Esophagus squamous epithelium (tissue), 5 donors: ENCODE data around the gene CCZ1B. TPM values are rescaled to one million over a fixed set of nuclear protein-coding genes. Genes with fewer than 3 reads are reported as not detected.
"Not testable (repeated sequence)": the region's sequence is repeated elsewhere in the genome, so short reads cannot be mapped to it uniquely, and the experiment has no call there.

ENCODE experiments used
- DNase-seq: peaks from one replicate; lab custom pipeline; 2025; lab: John Stamatoyannopoulos, UW
- H3K27ac ChIP-seq, 4 donors: fragments of 200-600 bp; sonication (generic); one replicate each; pipeline ENCODE4 v1.5.1; 2016 to 2019; ENCODE audit warnings: mild to moderate bottlenecking in 1 of 4
- H3K27me3 ChIP-seq, 4 donors: fragments of 200-600 bp; sonication (generic); 1 replicate in 3 of 4; 2 replicates in 1 of 4; pipeline versions ENCODE4 v1.5.1 to v1.6.0; 2017 to 2021; ENCODE audit warnings: antibody characterized with exemption in 1 of 4
- H3K36me3 ChIP-seq, 3 donors: fragments of 200-600 bp; sonication (generic); one replicate each; pipeline ENCODE4 v1.5.1; 2016 to 2019
- H3K4me1 ChIP-seq, 3 donors: fragments of 200-600 bp; sonication (generic); one replicate each; pipeline ENCODE4 v1.5.1; 2017 to 2019
- H3K4me3 ChIP-seq, 4 donors: fragments of 200-600 bp; sonication (generic); 1 replicate in 3 of 4; 2 replicates in 1 of 4; pipeline ENCODE4 v1.5.1; 2016 to 2019; ENCODE audit warnings: mild to moderate bottlenecking in 2 of 4, moderate library complexity in 1 of 4
- H3K9me3 ChIP-seq, 3 donors: fragments of 200-600 bp; sonication (generic); one replicate each; pipeline ENCODE4 v1.5.1; 2016 to 2019
- WGBS, 2 donors: methylation state at CpG; one replicate each; pipeline ENCODE4 v1.1.5; 2018; 5-methylcytosine and 5-hydroxymethylcytosine counted together
- intact Hi-C: fragments of 100-400 bp; cut with DNase I; formaldehyde crosslinking; loops from one replicate; pipeline ENCODE4 v1.15.0; 2022
- total RNA-seq, 4 donors: library from RNA; depleted of rRNA; stranded (reverse); fragments of >200 nt; gene quantifications; one replicate each; pipeline ENCODE4 v1.1.0, GENCODE V29; 2016
- donor health status: DM: yes; HTN: yes; CAD: no.

Gene CCZ1B
- total RNA-seq, 4 donors from 2014 or later: 14.6 to 46.9 (median 25.8) TPM

DNA sequence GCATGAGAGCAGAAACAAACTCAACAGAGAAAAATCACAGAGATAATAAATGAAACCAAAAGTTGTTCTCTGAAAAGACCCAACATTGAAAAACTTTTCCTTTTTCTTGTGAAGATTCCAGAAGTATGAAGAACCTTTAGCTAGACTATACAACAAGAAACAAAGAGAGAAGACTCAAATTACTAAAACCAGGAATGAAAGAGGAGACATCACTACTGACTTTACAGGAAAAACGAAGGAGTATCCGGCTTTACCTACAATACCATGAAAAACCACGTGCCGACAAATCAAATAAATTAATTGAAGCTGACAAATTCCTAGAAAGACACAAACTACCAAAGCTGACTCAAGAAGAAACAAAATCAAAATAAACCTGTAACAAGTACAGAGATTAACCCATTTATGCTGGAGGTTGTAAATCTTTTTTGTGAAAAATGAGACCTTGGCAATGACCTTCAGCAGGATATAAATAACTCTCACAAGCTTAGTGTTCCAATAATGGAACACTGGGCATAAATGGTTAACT lies 18.6 kb downstream of the CCZ1B start:
- WGBS, 2 donors: 80 to 82% methylated on average over 1 to 4 of the region's 4 CpGs
- intact Hi-C loops, DNase-seq: not testable (repeated sequence)

DNA sequence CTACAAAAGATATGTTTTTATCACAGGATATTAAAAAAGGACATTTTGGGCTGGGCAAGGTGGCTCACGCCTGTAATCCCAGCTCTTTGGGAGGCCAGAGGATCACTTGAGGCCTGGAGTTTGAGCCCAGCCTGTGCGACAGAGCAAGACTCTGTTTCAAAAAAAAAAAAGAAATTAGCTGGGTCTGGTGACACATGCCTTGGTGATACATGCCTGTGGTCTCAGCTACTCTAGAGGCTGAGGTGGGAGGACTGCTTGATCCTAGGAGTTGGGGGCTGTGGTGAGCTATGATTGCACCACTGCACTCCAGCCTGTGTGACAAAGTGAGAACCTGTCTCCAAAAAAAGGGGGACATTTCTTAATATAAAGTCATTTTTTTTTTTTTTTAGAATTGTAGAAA lies 25.7 kb downstream of the CCZ1B start:
- H3K4me3 ChIP-seq, H3K4me1 ChIP-seq, H3K36me3 ChIP-seq, H3K27ac ChIP-seq, DNase-seq, H3K27me3 ChIP-seq, intact Hi-C loops, H3K9me3 ChIP-seq: not testable (repeated sequence)
- 80% methylated on average over 2 of the region's 2 CpGs; no CpG with 5 or more reads in 1 of the 2 donors for WGBS, 2 donors

More for the DNA sequence above, 18.6 kb downstream of the CCZ1B start:
- not testable (repeated sequence) for H3K27ac ChIP-seq, H3K27me3 ChIP-seq, H3K4me3 ChIP-seq, H3K4me1 ChIP-seq, H3K9me3 ChIP-seq
- H3K36me3 ChIP-seq: peaks cover 0 to 30% (median 0%) of the 10 kb centered on the region in 3 donors

DNA sequence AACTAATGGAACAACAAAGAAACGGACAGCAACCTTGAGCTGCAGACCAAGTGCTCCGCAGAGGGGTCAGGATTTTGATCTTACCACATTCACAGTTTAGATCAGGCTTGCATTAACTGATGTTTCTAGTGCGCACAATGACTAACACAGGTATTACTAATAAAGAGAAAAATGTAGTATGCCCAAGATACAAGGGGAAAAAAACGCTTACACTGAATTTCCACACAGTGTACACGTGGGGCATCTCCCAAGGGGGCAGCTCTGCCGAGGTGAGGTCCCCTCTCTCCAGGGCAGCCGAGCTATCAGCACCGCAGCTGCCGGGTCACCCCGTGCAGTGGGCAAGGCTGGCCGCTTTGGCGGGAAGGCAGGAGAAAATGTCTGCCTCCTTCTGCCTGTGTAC lies 26.2 kb downstream of the CCZ1B start:
- H3K4me1 ChIP-seq, H3K27ac ChIP-seq, H3K27me3 ChIP-seq, H3K36me3 ChIP-seq, H3K9me3 ChIP-seq, H3K4me3 ChIP-seq, DNase-seq, intact Hi-C loops: not testable (repeated sequence)
- WGBS, 2 donors: no CpG with 5 or more reads among the region's 12 CpGs

DNA sequence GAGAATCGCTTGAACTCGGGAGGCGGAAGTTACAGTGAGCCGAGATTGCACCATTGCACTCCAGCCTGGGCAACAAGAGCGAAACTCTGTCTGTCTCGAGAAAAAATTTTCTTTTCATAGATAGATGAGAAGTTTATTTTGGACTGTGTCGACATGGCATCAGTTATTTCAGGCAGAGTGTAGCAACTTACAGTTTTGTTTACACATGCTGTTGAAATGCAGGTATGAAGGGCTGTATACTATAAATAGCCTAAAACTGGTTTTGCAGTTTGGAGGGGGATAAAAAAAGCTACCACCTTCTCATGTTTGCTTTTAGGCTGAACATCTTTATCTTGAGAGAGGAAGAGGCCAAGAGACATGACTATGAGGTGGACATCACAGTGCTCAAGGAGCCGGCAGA lies 28.0 kb downstream of the CCZ1B start:
- H3K27ac ChIP-seq, H3K27me3 ChIP-seq, H3K4me3 ChIP-seq, DNase-seq, H3K4me1 ChIP-seq, H3K9me3 ChIP-seq, intact Hi-C loops: not testable (repeated sequence)
- peaks cover 0 to 10% (median 0%) of the 10 kb centered on the region in 3 donors for H3K36me3 ChIP-seq
- WGBS, 2 donors: no CpG with 5 or more reads among the region's 8 CpGs

DNA sequence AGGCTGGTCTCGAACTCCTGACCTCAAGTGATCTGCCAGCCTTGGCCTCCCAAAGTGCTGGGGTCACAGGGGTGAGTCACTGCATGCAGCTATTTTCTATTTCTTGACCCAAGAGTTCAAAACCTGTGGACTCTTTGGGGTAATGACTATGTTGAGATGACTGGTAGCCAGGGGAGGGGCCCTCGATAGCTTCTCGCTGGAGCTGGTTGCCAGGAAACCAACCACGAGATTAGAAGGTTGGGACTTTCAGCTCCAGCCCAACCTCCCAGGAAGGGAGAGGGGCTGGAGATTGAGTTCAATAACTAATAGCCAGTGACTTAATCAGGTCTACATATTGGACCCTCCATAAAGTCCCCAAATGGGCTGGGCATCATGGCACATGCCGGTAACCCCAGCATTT lies 28.9 kb downstream of the CCZ1B start:
- H3K27ac ChIP-seq, H3K4me3 ChIP-seq, H3K9me3 ChIP-seq, H3K27me3 ChIP-seq, intact Hi-C loops, H3K4me1 ChIP-seq, DNase-seq: not testable (repeated sequence)
- WGBS, 2 donors: 60 to 76% methylated on average over 2 to 5 of the region's 5 CpGs
- peaks cover 0 to 10% (median 0%) of the 10 kb centered on the region in 3 donors for H3K36me3 ChIP-seq

DNA sequence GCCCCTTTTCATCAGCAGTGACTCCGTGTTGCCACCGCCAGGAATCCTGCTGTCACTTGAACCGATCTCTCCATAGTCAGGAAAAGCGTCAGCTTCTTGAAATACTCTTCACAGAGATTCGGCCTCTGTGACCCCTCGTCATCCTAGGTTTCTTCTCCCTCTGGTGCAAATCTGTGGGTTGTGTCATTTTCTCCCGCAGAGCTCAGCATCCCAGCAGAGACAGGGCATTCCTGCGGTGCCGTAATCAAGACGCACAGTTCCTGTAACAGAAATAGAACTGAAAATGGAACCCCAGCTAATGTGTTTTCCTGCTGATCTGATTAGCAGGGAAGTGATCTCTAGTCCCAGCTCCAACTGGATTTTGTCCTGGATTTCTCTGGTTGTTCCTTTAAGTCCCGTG lies 31.8 kb downstream of the CCZ1B start:
- H3K4me3 ChIP-seq, H3K27ac ChIP-seq, H3K27me3 ChIP-seq, H3K9me3 ChIP-seq, H3K4me1 ChIP-seq, intact Hi-C loops, DNase-seq: not testable (repeated sequence)
- H3K36me3 ChIP-seq: peaks cover 0 to 10% (median 0%) of the 10 kb centered on the region in 3 donors
- 89% methylated on average over 4 of the region's 11 CpGs; no CpG with 5 or more reads in 1 of the 2 donors for WGBS, 2 donors

DNA sequence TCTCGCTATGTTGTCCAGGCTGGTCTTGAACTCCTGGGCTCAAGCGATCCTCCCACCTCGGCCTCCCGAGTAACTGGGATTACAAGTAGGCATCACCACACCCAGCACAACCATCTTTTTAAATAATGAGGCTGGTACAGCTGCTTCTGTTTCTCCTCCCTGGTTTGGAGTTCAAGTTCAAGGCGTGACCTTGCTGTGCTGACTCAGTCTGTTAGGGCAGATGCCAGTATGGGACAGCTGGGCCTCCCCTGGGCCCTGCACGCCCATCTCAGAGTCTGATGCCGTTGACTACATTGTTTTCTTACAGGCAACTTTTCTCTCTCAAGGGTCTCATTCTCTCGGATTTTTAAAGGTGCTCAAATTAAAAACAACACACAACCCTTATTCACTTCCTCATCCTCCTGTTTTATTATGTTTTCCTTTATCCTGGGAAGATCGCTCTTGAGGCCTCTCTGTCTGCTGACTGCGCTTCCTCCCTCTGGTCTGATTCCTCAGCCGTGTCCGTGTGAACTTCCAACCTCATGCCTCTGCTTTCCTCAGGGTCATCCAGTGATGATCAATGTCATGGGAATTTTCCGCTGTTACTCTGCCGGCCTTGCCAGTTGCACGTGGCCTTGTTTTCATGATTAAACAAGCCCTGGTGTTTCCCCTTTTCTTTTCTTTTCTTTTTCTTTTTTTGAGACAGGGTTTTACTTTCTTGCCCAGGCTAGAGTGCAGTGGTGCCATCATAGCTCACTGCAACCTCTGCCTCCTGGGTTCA lies 33.8 kb downstream of the CCZ1B start:
- H3K36me3 ChIP-seq, H3K4me3 ChIP-seq, H3K4me1 ChIP-seq, H3K27ac ChIP-seq, DNase-seq, intact Hi-C loops, H3K27me3 ChIP-seq, H3K9me3 ChIP-seq: not testable (repeated sequence)
- 40% methylated on average over 3 of the region's 15 CpGs; no CpG with 5 or more reads in 1 of the 2 donors for WGBS, 2 donors

DNA sequence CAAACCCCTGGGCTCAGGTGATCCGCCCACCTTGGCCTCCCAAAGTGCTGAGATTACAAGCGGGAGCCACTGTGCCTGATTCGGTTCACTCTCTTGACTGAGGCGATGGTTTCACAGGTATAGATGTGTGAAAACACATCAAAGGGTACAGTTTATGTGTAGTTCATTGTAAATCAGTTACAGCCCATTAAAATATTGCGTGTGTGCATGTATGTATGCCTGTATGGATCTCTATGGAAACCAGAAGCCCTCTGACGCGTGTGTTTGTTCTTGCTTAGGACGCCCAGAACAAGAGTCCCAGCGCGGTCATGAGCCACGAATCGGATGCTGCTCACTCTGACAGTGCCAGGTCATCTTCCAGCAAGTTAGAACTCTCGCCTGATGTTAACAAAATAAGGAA lies 36.7 kb downstream of the CCZ1B start:
- H3K27ac ChIP-seq, intact Hi-C loops, H3K27me3 ChIP-seq, H3K4me3 ChIP-seq, H3K9me3 ChIP-seq, H3K36me3 ChIP-seq, DNase-seq, H3K4me1 ChIP-seq: not testable (repeated sequence)
- WGBS, 2 donors: no CpG with 5 or more reads among the region's 13 CpGs

DNA sequence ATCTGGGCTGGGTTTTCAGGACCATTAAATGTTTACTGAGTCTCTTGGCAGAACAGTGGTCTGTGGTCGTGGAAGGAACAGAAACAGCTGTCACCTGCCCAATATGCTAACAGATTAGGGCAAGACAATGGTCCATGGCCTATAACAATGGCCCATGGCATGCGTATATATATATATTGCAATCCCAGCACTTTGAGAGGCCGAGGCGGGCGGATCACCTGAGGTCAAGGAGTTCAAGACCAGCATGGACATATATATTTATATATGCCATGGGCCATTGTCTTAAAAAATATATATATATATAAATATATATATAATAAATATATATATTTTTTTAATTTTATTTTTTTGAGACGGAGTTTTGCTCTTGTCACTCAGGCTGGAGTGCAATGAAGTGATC lies 44.5 kb downstream of the CCZ1B start:
- 71% methylated on average over 6 of the region's 6 CpGs; no CpG with 5 or more reads in 1 of the 2 donors for WGBS, 2 donors
- H3K4me1 ChIP-seq, H3K27ac ChIP-seq, H3K9me3 ChIP-seq, H3K36me3 ChIP-seq, H3K4me3 ChIP-seq, DNase-seq, H3K27me3 ChIP-seq, intact Hi-C loops: not testable (repeated sequence)

DNA sequence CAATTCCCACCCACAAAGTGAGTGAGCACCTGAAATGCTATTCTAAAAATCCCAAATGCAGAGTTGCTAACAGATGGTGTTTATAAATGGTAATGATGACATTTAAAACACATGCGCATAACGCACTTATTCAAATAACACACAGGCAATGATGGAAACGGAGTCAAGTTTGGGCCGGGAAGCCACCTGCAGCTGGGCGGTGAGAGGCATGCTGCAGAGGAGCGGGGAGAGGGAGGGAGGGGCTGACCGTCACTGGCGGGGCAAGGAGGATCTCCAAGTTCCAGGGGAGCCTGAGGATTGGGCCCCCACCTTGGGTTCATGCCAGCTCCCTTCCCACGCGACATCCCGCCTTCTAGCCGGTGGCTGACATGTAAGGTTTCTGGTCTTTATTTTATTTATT lies 64.9 kb downstream of the CCZ1B start:
- H3K27me3 ChIP-seq, intact Hi-C loops, H3K9me3 ChIP-seq, H3K4me3 ChIP-seq, H3K27ac ChIP-seq, H3K36me3 ChIP-seq, H3K4me1 ChIP-seq, DNase-seq: not testable (repeated sequence)
- WGBS, 2 donors: no CpG with 5 or more reads among the region's 12 CpGs

DNA sequence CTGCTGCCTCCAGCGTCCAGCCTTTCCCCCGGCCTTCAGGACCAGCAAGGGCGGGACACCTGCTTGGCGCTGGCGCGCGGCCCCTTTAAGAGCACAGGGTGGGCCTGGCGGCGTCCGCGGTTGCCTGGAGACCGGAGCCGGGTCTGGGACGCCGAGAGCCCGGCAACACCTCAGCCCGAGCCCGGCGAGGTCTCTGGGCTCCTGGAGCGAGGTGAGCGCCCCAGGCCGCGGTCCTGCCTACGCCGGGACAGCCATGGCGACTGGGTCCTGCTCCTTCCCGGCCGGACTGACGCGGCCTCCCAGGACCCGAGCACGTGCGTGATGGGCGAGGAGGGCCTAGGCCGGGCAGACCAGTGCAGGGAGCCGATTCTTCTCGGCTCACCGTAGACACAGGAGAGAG lies 72.1 kb downstream of the CCZ1B start, which contains the start of gene RSPH10B2:
RSPH10B2 (plus strand) TSS at position 140 of the 400 bp plus-strand sequence. CDS start 3,575 bp downstream, outside the sequence.
- H3K36me3 ChIP-seq, H3K9me3 ChIP-seq, H3K27ac ChIP-seq, H3K27me3 ChIP-seq, intact Hi-C loops, H3K4me1 ChIP-seq, DNase-seq: not testable (repeated sequence)
- WGBS, 2 donors: no CpG with 5 or more reads among the region's 38 CpGs
- H3K4me3 ChIP-seq: peak within 1 kb of the TSS in 1 of 4 donors; percentile 26

DNA sequence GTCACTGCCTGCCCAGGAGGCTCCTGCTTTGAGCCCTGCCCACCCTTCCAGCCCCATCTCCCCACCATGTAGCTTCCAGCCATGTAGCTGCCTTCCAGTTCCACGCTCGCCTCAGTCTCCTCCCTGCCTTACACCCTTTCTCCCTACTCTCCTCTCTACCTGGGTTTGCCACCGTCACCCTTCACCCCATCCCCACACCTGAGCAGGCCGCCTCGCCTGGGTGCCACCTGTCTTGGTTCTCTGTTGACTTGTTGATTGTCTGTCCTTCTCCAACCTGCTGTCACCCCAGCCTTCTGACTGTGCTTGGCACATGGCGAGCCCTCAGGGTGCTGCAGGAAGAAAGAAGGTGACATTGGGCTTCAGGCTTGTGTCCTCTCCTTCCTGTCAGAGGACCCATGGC lies 75.9 kb downstream of the CCZ1B start:
- H3K27me3 ChIP-seq, H3K4me1 ChIP-seq, H3K9me3 ChIP-seq, DNase-seq, H3K27ac ChIP-seq, H3K4me3 ChIP-seq, intact Hi-C loops: not testable (repeated sequence)
- peaks cover 0 to 19% (median 0%) of the 10 kb centered on the region in 3 donors for H3K36me3 ChIP-seq
- WGBS, 2 donors: 89 to 96% methylated on average over 3 to 5 of the region's 6 CpGs

DNA sequence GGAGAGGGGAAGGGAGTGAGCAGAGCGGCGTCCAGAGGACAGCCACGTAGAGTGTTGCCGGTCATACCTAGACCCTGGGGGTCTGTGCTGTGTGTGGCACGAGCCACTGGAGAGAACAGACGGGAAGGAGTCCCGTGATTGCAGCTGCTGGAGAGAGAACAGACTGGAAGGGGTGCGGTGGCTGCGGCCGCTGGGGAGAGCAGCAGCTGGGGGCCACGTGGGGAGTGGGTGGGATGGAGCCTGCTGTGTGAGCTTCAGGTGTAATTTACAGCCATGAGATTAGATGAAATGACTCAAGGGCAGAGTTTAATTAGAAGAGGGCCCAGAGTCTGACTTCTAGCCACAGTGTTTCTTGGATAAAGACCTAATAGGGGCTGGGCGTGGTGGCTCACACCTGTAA lies 76.7 kb downstream of the CCZ1B start:
- WGBS, 2 donors: 80 to 100% methylated on average over 1 to 3 of the region's 12 CpGs
- H3K9me3 ChIP-seq, H3K4me1 ChIP-seq, H3K27ac ChIP-seq, H3K27me3 ChIP-seq, H3K4me3 ChIP-seq, intact Hi-C loops, DNase-seq: not testable (repeated sequence)
- peaks cover 0 to 19% (median 0%) of the 10 kb centered on the region in 3 donors for H3K36me3 ChIP-seq
